Measurements from ENCODE around the gene PATE3.

PATE3 gene

GRCh38 chr11:125784678-125785077 is 3.2 kb upstream of the PATE3 start:
- TF ChIP-seq GATA2 (IDR thresholded peaks at IDR 0.05; ENCODE audit: low read depth, low read length) (no peak), GATA3 (IDR thresholded peaks at IDR 0.05; ENCODE audit: low read depth, low read length) (no peak)

GRCh38 chr11:125790825-125791224 is 2.9 kb downstream of the PATE3 start:
- TF ChIP-seq GATA2 (IDR thresholded peaks at IDR 0.05; ENCODE audit: low read depth, low read length) (no peak), GATA3 (IDR thresholded peaks at IDR 0.05; ENCODE audit: low read depth, low read length) (no peak)

DNA sequence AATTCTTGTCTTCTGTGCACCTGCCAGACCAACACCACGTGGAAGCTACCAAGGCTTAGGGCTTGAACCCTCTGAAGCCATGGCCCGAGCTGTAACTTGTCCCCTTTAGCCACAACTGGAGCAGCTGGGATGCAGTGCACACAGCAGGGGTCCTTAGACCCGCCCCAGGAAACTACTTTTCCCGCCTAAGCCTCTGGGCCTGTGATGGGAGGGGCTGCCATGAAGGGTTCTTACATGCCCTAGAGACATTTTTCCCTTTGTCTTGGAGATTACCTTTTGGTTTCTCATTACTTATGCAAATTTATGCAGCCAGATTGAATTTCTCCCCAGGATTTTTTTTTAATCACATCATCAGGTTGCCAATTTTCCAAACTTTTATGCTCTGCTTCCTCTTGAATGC is 9.7 kb downstream of the PATE3 start:
- TF ChIP-seq GATA2 (IDR thresholded peaks at IDR 0.05; ENCODE audit: low read depth, low read length) (no peak), GATA3 (IDR thresholded peaks at IDR 0.05; ENCODE audit: low read depth, low read length) (no peak)

DNA sequence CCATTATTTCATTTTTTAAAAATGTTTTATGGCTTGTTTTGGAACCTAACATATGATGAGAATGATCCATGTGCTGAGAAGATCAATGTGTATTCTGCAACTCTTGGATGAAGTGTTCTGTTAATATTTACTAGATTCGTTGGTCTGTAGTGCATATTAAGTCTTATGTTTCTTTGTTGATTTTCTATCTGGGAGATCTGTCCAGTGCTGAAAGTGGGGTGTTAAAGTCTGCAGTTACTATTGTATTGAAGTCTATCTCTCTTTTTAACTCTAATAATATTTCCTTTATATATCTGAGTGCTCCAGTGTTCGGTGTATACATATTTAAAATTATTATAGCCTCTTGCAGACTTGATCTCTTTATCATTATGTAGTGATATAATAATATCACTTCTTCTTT is 11.9 kb downstream of the PATE3 start:
- no peak for TF ChIP-seq GATA3 (IDR thresholded peaks at IDR 0.05; ENCODE audit: low read depth, low read length)
- TF ChIP-seq GATA2 (IDR thresholded peaks at IDR 0.05; ENCODE audit: low read depth, low read length): no peak

- no peak for TF ChIP-seq GATA2 (IDR thresholded peaks at IDR 0.05; ENCODE audit: low read depth, low read length)
- TF ChIP-seq GATA3 (IDR thresholded peaks at IDR 0.05; ENCODE audit: low read depth, low read length): no peak
Observed at GRCh38 chr11:125802387-125802786, 14.5 kb downstream of the PATE3 start.

- TF ChIP-seq GATA2 (IDR thresholded peaks at IDR 0.05; ENCODE audit: low read depth, low read length) (no peak), GATA3 (IDR thresholded peaks at IDR 0.05; ENCODE audit: low read depth, low read length) (no peak)
Observed at GRCh38 chr11:125807909-125808308, 20.0 kb downstream of the PATE3 start.

DNA sequence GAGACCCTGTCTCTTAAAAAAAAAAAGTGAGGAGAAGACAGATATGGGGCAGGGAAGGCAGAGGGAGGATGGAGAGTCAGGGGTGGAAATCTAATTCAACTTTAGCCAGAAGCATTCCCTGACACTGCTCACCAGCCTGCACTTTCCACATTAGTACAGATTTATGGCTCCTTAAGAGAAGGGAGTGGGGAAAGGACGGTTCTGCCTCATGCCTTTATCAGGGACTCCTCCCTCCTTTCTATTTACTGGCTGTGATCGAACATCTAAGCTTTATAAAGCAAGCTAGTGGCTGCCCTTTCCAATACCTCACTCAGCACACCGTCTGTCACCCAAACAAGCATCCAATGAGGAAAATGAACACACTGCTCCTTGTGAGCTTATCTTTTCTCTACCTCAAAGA is 45.1 kb downstream of the PATE3 start, which contains the start of gene PATE4:
Gene PATE4 (plus strand): TSS at position 301 of the 400 bp plus-strand sequence. CDS start 44 bp downstream, at position 345.
- TF ChIP-seq GATA3 (IDR thresholded peaks at IDR 0.05; ENCODE audit: low read depth, low read length) (no peak), GATA2 (IDR thresholded peaks at IDR 0.05; ENCODE audit: low read depth, low read length) (no peak)

DNA sequence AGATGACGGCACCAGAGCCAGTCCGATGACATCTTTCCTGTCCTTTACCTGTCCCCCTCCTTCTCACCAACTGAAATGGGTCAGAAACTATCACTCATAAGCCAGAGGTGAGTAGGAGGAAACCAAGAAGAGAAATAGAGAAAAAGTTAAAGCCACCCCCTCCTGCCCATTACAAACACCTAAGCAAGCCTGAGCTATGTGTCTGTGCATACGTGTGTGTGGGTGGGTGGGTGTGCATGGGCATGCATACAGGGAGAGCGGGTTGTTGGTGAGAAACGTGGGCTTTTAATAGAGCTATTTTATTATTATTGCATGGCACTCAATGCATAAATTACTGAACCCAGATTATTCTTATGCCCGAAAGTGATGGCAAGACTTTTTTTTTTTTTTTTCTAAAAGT is 47.8 kb downstream of the PATE3 start:
- no peak for TF ChIP-seq GATA3 (IDR thresholded peaks at IDR 0.05; ENCODE audit: low read depth, low read length)
- no peak for TF ChIP-seq GATA2 (IDR thresholded peaks at IDR 0.05; ENCODE audit: low read depth, low read length)

Measured in SH-SY5Y (cell line).